GM18505 (cell line): ENCODE results near the gene IL18R1.
A peak's percentile ranks its signal among the peaks of the same experiment; 100 is the strongest.

ENCODE experiments used
- ATAC-seq: cut with Tn5 transposase; IDR thresholded peaks from one replicate; pipeline ENCODE4 v1.9.1; 2021; ENCODE audit not compliant: unreplicated experiment
- POLR2A ChIP-seq: IDR thresholded peaks from 4 replicates; pipeline ENCODE4 v1.6.1; 2011; ENCODE audit warnings: borderline replicate concordance; ENCODE audit not compliant: insufficient read depth, insufficient read length; ENCODE audit errors: extremely low read depth

The IL18R1 gene

GRCh38 chr2:102387763-102388546, 32.4 kb downstream of the IL18R1 start:
- ATAC-seq, result no peak
- no peak for TF ChIP-seq POLR2A

DNA sequence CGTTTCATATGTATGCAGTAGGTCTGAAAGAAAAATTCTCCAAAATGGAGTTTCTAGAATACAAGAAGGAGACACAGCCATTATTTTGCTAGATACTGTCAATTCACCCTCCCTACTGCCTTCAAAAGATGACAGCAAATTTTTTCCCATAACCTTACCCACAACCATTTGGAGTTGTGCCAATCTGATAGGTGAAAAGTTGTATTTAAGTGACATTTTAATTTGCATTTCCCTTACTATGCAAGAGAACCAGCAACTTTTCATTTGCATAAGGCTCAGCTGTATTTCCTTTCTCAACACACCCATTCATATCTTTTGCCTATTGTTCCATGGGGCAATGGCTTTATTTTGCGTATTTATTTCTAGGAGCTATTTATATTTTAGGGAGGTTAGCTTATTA, 36.0 kb downstream of the IL18R1 start:
- TF ChIP-seq POLR2A, result no peak
- no peak for ATAC-seq

DNA sequence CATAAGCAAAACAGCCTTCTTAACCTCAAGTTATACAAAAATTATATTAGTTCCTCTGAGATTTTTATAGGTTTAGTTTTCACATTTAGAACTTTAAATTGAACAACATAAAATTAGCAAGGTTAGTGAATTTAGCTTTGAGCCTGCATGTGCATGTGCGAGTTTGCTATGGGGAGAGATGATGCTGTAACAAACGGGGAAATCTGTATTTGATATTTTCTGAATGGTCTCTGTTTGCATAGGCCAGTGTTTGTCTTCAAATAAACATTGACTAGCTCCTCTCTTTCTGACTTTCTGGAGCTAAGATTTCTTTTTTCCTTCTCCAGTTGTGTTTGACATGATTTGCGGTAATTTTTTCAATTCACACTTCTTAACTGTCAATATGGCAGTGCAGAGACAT, 36.5 kb downstream of the IL18R1 start:
- no peak for ATAC-seq
- no peak for TF ChIP-seq POLR2A

- no peak for TF ChIP-seq POLR2A
- ATAC-seq, result no peak
Observed at GRCh38 chr2:102392942-102393341, 37.3 kb downstream of the IL18R1 start.

- ATAC-seq, result no peak
- no peak for TF ChIP-seq POLR2A
Observed at GRCh38 chr2:102396012-102396411, 40.4 kb downstream of the IL18R1 start.

- no peak for ATAC-seq
- TF ChIP-seq POLR2A, result no peak
Observed at GRCh38 chr2:102397209-102397608, 41.6 kb downstream of the IL18R1 start.

- no peak for TF ChIP-seq POLR2A
Observed at GRCh38 chr2:102399499-102400141, 44.0 kb downstream of the IL18R1 start.

GRCh38 chr2:102401456-102401855, 45.9 kb downstream of the IL18R1 start:
- no peak for TF ChIP-seq POLR2A
- ATAC-seq, result no peak

More at GRCh38 chr2:102399499-102400141, 44.0 kb downstream of the IL18R1 start:
- no peak for ATAC-seq

- no peak for TF ChIP-seq POLR2A
- no peak for ATAC-seq
Observed at GRCh38 chr2:102401865-102402264, 46.3 kb downstream of the IL18R1 start.

DNA sequence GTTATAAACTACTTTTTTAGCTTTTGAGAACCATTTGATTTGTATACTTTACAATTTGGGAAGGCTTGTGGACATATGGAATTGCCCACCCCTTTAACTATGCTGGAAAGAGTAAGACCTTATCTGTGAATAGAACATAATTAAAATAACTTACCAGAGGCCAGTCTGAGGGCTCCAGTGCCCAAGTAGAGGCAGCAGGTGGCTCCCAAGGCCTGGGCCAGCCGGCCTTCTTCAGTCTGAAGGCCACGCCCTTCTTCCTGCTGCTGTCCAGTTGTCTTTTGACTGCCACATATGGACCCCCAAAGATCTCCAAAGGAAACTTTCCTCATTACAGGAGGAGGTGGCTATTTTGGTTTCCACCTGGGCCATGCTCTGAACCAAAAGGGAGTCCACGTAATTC, 55.4 kb downstream of the IL18R1 start:
- no peak for TF ChIP-seq POLR2A
- ATAC-seq, result no peak

DNA sequence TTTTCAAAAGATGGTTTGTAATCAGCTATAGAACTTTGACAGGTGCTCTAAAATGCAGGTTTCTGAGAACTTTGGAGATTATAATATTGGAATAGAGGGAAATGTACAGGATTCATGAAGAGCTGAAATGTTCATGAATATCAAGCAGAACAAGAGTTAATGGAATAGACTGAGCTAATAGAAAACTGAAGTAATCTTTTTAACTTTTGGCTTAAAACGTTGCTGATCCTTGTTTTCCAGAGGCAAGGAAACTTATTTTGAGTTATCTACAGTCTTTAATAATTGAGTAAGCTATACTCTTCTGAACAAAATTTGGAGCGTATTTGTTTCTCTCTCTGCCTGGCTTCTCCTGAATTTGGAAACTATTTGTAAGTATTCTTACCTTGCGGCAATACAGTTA, 56.6 kb downstream of the IL18R1 start:
- TF ChIP-seq POLR2A, result no peak
- no peak for ATAC-seq

GRCh38 chr2:102417946-102418345, 62.4 kb downstream of the IL18R1 start:
- no peak for TF ChIP-seq POLR2A
- peak; percentile 46 for ATAC-seq

- peak; percentile 77 for ATAC-seq
- TF ChIP-seq POLR2A, result no peak
Observed at GRCh38 chr2:102418421-102418961, 62.9 kb downstream of the IL18R1 start.

GRCh38 chr2:102420290-102420689, 64.7 kb downstream of the IL18R1 start:
- no peak for TF ChIP-seq POLR2A
- no peak for ATAC-seq
